HL-60 (cell line): Measurements from ENCODE around the gene ANKRD36B.
A peak's percentile ranks its signal among the peaks of the same experiment; 100 is the strongest.
"Not testable (repeated sequence)": the region's sequence is repeated elsewhere in the genome, so short reads cannot be mapped to it uniquely, and the experiment has no call there.

Experiments
- DNase-seq, 2 experiments: peaks; one replicate each; pipeline ENCODE4 v3.0.0-alpha.2; 2010 to 2020; ENCODE audit warnings: low read depth in 1 of 2, low spot score in 1 of 2
- H3K27ac ChIP-seq: fragments of 250-450 bp; sonication (Bioruptor Pico); replicated peaks from 2 replicates; pipeline ENCODE4 v1.5.1; 2020; ENCODE audit warnings: mild to moderate bottlenecking, moderate library complexity
- H3K27me3 ChIP-seq: fragments of 250-450 bp; sonication (Bioruptor Pico); 2 replicates; pipeline ENCODE4 v1.5.1; 2021; ENCODE audit warnings: mild to moderate bottlenecking, moderate library complexity; ENCODE audit not compliant: insufficient read depth, poor library complexity, severe bottlenecking
- H3K4me3 ChIP-seq: replicated peaks from 2 replicates; pipeline ENCODE4 v1.5.1; 2011; ENCODE audit warnings: mild to moderate bottlenecking, control low read depth, low read length; ENCODE audit not compliant: insufficient read depth
- POLR2AphosphoS5 ChIP-seq: IDR thresholded peaks from 2 replicates; pipeline ENCODE4 v1.6.1; 2012; ENCODE audit warnings: low read depth
- REST ChIP-seq: IDR thresholded peaks from 2 replicates; pipeline ENCODE4 v1.6.1; 2012; ENCODE audit warnings: low read depth; ENCODE audit not compliant: insufficient replicate concordance
- long read RNA-seq: library from polyadenylated mRNA; unstranded; transcript quantifications from one replicate; pipeline ENCODE4 v2.0.0, GENCODE V29; 2020

The ANKRD36B gene
- long read RNA-seq, partial matches to known transcripts: 37 of 49 reads
- long read RNA-seq, other reads (novel, unspliced or antisense): 9 of 49 reads

DNA sequence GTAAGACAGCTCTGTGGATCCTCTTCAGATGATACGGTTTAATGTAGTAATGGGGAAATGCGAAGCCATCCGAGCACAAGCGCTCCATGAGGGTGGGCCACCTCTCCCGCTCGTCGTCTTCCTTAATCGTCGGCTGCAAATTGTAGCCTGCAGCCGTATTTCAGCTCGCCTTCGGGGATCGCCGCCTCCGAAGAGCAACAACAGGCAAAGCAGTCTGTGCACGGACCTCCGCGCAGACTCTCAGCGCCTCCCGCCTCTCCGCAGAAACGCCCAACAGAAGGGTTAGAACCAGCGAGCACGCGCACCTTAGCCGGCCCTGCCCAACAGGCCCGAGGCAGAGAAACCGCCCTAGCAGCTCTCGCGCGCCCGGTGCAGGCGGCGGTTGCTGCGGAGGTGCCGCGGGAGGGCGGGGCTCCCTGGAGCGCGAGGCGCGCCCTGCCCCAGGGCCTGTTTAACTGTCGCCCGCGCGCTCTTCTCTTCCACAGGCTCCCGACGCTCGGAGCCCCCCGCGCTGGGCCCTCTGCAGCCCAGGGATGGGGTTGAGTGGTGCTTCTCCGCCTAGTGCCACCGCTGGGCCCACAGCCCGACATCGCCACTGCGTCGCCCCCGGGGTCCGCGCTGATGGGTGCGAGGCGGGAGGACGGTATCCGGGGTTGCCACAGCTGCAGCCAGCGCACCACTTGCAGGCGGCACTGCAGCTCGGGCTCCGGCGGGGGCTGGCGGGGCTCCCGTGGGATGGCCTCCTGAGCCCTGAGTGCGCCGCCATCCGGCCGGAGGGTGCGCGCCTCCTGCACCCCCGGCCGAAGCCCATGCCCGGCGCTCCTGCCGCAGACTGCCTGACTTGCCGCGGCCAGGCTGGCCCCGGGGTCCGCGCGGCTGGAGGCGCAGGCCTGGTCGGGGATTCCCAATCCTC, at the start of gene ANKRD36B:
TSS of gene ANKRD36B (minus strand) at position 280 of the 913 bp plus-strand sequence. CDS start at position 88, 192 bp downstream.
- Histone ChIP-seq H3K4me3 (peak within 1 kb of the TSS; percentile 57), H3K27ac (peak within 1 kb of the TSS; percentile 93)
- not testable (repeated sequence) for H3K27me3 ChIP-seq
- TF ChIP-seq POLR2AphosphoS5: peak; percentile 16; the same call in 1 of the 2 replicates
- peak; percentile 46 to 81 for DNase-seq

- DNase-seq, H3K27me3 ChIP-seq, H3K4me3 ChIP-seq, H3K27ac ChIP-seq: not testable (repeated sequence)
These were observed 36.4 kb upstream of the ANKRD36B start for GRCh38 chr2:97626049-97626430.

DNA sequence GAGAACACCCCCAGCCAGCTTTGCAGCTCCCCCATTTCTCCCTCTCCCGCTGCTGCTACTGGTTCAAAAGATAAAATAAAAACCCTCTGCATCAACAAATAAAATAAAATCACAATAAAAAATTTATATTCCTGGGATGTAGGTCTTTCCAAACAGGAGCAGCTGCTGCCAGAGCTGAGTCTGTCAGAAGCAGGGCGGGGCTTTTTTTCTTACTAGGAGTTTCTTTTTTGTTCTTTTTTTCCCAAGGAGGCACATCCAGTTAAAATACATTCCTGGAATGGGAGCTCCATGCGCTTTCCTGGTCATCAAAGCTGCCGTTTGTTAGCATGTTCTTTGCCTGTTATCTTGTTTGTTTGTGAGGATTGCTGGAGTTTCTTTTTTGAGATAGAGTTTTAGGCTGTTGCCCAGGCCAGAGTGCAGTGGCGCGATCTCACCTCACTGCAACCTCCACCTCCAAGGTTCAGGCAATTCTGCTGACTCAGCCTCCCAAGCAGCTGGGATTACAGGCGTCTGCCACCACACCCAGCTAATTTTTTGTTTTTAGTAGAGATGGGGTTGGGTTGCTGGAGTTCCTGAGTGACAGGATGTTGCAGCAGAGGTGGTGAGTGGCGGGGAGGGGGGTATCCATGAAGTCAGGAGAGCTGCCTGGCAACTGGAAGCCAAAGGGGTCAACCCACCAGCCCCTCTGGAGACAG, 35.8 kb upstream of the ANKRD36B start:
- H3K27me3 ChIP-seq, H3K27ac ChIP-seq, H3K4me3 ChIP-seq, DNase-seq: not testable (repeated sequence)

DNA sequence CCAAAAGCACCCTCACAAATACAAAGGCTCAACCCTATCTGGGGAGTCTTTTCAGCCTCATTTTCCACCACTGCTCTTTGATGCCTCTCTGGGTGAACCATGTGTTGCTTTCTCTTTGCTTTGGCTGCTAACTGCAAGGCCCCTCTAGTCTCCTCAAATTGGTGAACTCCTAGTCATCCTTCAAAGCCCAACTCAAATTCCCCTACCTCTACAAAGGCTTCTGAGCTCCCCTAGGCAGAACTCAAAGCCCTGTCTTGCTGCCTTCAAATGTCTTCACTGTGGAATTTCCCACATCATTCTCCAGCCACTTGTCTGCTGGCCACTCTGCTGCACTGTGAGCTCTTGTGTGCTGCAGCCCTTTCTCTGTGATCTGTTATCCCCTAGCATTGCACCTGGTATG, 33.3 kb upstream of the ANKRD36B start:
- not testable (repeated sequence) for DNase-seq, H3K4me3 ChIP-seq

GRCh38 chr2:97620492-97620891, 30.8 kb upstream of the ANKRD36B start:
- H3K27ac ChIP-seq, H3K27me3 ChIP-seq, DNase-seq, H3K4me3 ChIP-seq: not testable (repeated sequence)

More for the DNA sequence above, 33.3 kb upstream of the ANKRD36B start:
- H3K27me3 ChIP-seq, H3K27ac ChIP-seq: not testable (repeated sequence)

- not testable (repeated sequence) for H3K27ac ChIP-seq, DNase-seq, H3K4me3 ChIP-seq, H3K27me3 ChIP-seq
These were observed 29.5 kb upstream of the ANKRD36B start for GRCh38 chr2:97618939-97619827.

- Histone ChIP-seq H3K27me3 (no peaks in the 10 kb centered on the region), H3K27ac (no peak overlapping the region), H3K4me3 (no peak overlapping the region)
- no peak for DNase-seq
- TF ChIP-seq REST: no peak
These were observed 28.2 kb upstream of the ANKRD36B start for GRCh38 chr2:97617911-97618310.

DNA sequence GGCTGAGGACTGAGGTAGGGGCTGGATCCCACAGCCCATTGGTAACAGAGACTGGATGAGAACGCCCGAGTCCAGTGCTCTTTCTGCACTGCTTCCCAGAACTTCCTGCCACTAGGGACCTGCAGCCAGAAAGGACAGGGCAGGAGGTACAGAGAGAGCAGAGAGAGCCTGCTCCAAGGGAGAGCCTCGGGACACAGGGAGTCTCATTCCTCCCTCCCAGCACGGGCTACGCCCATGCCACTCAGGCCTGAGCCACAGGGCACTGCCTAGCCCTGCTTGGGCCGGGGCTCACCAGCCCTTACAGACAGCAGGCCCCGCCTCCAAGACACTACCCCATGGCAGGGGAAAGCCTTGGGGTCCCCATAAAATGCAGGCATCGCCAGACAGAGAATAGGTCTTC, 26.1 kb upstream of the ANKRD36B start:
- H3K27ac ChIP-seq, DNase-seq, H3K27me3 ChIP-seq, H3K4me3 ChIP-seq: not testable (repeated sequence)

DNA sequence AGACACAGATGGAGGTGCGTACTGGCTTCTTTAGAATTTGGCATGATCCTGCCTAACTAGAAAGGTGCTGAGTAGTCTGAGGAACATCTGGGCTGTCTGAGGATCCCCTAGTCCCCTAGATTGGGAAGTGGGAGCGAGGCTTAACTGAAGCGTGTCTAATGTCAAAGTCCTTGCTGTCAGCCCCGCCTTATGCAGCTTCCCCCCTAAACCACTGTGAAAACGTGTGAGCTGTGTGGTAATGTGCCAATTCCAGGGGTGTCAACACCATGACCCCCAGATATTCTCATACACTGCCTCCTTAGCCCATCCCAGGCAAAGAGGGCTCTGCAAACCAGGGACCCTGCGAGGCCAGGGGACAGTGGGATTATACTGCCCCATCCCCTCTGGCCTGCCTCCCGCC, 22.2 kb upstream of the ANKRD36B start:
- H3K27ac ChIP-seq, H3K27me3 ChIP-seq, H3K4me3 ChIP-seq, DNase-seq: not testable (repeated sequence)

DNA sequence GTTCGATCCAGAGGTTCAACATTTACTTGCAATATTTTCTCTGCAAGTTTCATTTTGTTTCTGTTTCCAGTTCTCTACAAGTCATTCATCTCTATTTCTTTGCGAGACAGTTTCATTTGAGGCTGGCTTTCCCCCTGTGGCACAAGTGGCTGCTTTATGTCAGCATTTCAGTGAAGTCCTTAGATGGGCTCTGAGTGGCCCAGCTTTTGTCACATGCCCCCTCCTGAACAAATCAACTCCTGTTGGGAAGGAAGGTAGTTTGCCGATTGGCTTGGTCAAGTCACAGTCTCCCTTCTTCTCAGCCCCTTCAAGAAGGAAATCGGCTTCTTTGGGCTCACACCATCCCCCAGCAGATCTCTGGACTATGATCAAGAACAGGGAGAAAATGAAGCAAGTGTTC, 19.1 kb upstream of the ANKRD36B start:
- not testable (repeated sequence) for H3K27me3 ChIP-seq, DNase-seq, H3K27ac ChIP-seq, H3K4me3 ChIP-seq

- not testable (repeated sequence) for H3K4me3 ChIP-seq, H3K27ac ChIP-seq, DNase-seq, H3K27me3 ChIP-seq
These were observed 16.1 kb upstream of the ANKRD36B start for GRCh38 chr2:97605524-97606339.
